OCI-LY3 (cell line): ENCODE measurements around the gene NR3C2.

ENCODE experiments used
- EZH2phosphoT487 ChIP-seq: fragments of 200-600 bp; shearing (Covaris generic); IDR thresholded peaks from 2 replicates; pipeline ENCODE4 v1.6.1; 2018; ENCODE audit warnings: antibody characterized with exemption, mixed run types, low read depth
- TF ChIP-seq, protein P1 (sequence below): fragments of 200-600, 300-600 bp; sonication (generic); IDR thresholded peaks from 2 replicates; pipeline ENCODE4 v1.5.1; 2014; ENCODE audit warnings: antibody characterized with exemption, low read length, low read depth

DNA sequence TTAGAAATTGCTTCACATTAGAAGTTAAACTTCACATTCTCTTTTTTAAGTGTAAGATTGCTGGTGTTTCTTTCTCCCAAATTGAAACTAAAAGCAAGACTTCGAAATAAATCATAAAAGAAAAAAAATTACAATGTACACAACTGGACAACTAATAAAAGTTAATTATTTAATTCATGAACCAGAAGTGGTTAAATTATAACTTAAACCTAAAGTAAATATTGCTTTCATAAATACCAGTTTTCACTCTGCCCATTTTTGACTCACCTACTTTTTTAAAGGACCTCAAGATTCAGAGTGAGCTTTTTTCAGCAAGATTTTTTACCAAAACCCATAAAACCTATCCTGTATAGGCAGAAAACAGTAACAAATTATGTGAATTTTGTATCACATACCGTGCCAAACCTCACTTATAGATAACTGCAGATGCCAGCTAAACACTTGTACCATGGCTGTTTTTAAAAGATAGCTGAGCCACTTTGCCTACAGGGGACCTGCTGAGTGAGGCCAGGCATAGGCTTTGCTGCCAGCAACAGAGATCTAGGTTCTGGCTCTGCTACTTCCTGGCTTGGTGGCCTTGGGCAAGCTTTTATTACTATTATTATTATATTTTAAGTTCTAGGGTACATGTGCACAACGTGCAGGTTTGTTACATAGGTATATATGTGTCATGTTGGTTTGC is 259.8 kb downstream of the NR3C2 start:
- TF ChIP-seq, protein P1, sequence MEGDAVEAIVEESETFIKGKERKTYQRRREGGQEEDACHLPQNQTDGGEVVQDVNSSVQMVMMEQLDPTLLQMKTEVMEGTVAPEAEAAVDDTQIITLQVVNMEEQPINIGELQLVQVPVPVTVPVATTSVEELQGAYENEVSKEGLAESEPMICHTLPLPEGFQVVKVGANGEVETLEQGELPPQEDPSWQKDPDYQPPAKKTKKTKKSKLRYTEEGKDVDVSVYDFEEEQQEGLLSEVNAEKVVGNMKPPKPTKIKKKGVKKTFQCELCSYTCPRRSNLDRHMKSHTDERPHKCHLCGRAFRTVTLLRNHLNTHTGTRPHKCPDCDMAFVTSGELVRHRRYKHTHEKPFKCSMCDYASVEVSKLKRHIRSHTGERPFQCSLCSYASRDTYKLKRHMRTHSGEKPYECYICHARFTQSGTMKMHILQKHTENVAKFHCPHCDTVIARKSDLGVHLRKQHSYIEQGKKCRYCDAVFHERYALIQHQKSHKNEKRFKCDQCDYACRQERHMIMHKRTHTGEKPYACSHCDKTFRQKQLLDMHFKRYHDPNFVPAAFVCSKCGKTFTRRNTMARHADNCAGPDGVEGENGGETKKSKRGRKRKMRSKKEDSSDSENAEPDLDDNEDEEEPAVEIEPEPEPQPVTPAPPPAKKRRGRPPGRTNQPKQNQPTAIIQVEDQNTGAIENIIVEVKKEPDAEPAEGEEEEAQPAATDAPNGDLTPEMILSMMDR = no peak
- no peak for TF ChIP-seq EZH2phosphoT487
